AG09319 (cell line): ENCODE data around the gene GPR108.
"Not testable (repeated sequence)": the region's sequence is repeated elsewhere in the genome, so short reads cannot be mapped to it uniquely, and the experiment has no call there.

Experiments
- DNase-seq: peaks from one replicate; pipeline ENCODE4 v3.0.0-alpha.2; 2010; ENCODE audit warnings: low read depth; ENCODE audit errors: extremely low read depth
- CTCF ChIP-seq: IDR thresholded peaks from 2 replicates; pipeline ENCODE4 v1.5.1; 2011; ENCODE audit warnings: low read depth, mild to moderate bottlenecking, inconsistent platforms, low read length, moderate library complexity

Gene GPR108

GRCh38 chr19:6754136-6754535 lies 16.8 kb upstream of the GPR108 start:
- no peak for DNase-seq
- TF ChIP-seq CTCF, result no peak

GRCh38 chr19:6753178-6754031 lies 16.0 kb upstream of the GPR108 start:
- no peak for DNase-seq
- TF ChIP-seq CTCF, result peak; percentile 27

- no peak for DNase-seq
Measured at GRCh38 chr19:6752256-6753177, 15.1 kb upstream of the GPR108 start.

GRCh38 chr19:6751189-6751588 lies 13.8 kb upstream of the GPR108 start:
- no peak for DNase-seq
- no peak for TF ChIP-seq CTCF

More at GRCh38 chr19:6752256-6753177, 15.1 kb upstream of the GPR108 start:
- no peak for TF ChIP-seq CTCF

GRCh38 chr19:6750062-6750461 lies 12.7 kb upstream of the GPR108 start:
- DNase-seq, result no peak
- no peak for TF ChIP-seq CTCF

GRCh38 chr19:6748543-6748942 lies 11.2 kb upstream of the GPR108 start:
- DNase-seq, result not testable (repeated sequence)

GRCh38 chr19:6745965-6746364 lies 8.6 kb upstream of the GPR108 start:
- DNase-seq, result no peak
- no peak for TF ChIP-seq CTCF
